ENCODE measurements around the gene PDE10A.

DNA sequence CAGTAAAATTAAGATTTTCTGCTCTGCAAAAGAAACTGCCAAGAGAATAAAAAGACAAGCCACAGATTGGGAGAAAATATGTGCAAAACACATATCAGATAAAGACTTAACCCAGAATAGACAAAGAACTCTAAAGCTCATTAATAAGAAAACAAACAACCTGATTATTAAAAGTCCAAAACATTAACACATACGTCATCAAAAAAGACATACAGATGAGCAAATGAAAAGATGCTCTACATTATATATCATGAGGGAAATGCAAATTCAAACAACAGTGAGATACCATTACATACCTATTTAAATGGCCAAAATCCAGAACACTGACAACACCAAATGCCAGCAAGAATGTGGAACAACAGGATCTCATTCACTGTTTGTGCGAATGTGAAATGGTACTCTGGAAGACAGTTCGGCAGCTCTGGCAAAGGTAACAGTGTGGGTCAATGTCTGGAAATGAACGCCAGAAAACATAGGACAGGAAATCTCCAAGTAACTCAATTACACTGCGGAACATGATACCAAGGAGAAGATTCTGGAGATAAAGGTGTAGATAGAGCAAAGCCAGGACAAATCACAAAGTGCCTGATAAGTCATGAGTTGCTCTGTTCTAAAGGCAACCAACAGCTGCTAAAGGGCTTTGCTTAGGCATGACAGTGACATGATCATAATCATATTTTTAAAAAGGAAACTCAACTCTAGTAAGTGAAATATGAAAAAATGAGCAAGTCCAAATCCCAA is 96.8 kb downstream of the PDE10A start:
- TF ChIP-seq, protein P1, sequence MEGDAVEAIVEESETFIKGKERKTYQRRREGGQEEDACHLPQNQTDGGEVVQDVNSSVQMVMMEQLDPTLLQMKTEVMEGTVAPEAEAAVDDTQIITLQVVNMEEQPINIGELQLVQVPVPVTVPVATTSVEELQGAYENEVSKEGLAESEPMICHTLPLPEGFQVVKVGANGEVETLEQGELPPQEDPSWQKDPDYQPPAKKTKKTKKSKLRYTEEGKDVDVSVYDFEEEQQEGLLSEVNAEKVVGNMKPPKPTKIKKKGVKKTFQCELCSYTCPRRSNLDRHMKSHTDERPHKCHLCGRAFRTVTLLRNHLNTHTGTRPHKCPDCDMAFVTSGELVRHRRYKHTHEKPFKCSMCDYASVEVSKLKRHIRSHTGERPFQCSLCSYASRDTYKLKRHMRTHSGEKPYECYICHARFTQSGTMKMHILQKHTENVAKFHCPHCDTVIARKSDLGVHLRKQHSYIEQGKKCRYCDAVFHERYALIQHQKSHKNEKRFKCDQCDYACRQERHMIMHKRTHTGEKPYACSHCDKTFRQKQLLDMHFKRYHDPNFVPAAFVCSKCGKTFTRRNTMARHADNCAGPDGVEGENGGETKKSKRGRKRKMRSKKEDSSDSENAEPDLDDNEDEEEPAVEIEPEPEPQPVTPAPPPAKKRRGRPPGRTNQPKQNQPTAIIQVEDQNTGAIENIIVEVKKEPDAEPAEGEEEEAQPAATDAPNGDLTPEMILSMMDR (IDR thresholded peaks at IDR 0.05; ENCODE audit: poor library complexity), result no peak
- no peak for TF ChIP-seq EZH2 (IDR thresholded peaks at IDR 0.05; ENCODE audit: borderline replicate concordance)
- no peak for TF ChIP-seq EZH2phosphoT487 (IDR thresholded peaks at IDR 0.05; ENCODE audit: low read depth, severe bottlenecking, unreplicated experiment)
